H54 (cell line): ENCODE data around the gene SLC39A11.
A peak's percentile ranks its signal among the peaks of the same experiment; 100 is the strongest.
"Not testable (repeated sequence)": the region's sequence is repeated elsewhere in the genome, so short reads cannot be mapped to it uniquely, and the experiment has no call there.

Source experiments
- DNase-seq: peaks from one replicate; pipeline ENCODE4 v3.0.0; 2011; ENCODE audit warnings: low spot score, mixed read lengths; ENCODE audit not compliant: insufficient read length
- FAIRE-seq: peaks from 3 replicates; lab custom pipeline; 2011; peaks lifted over from hg19 to GRCh38; lab: Jason Lieb, UNC
- POLR2A ChIP-seq: IDR thresholded peaks from 2 replicates; pipeline ENCODE4 v1.6.1; 2011; ENCODE audit warnings: low read depth, mild to moderate bottlenecking, low read length

SLC39A11 gene

GRCh38 chr17:73060721-73061120, 31.8 kb downstream of the SLC39A11 start:
- no peak for FAIRE-seq

GRCh38 chr17:73059713-73060112, 32.8 kb downstream of the SLC39A11 start:
- FAIRE-seq: not testable (repeated sequence)
- DNase-seq: peak; percentile 32

More at GRCh38 chr17:73060721-73061120, 31.8 kb downstream of the SLC39A11 start:
- DNase-seq: no peak
- no peak for TF ChIP-seq POLR2A

- no peak for FAIRE-seq
Measured at GRCh38 chr17:73058022-73058421, 34.5 kb downstream of the SLC39A11 start.

GRCh38 chr17:73057196-73057595, 35.3 kb downstream of the SLC39A11 start:
- DNase-seq (no peak), FAIRE-seq (no peak)
- no peak for TF ChIP-seq POLR2A

More at GRCh38 chr17:73058022-73058421, 34.5 kb downstream of the SLC39A11 start:
- no peak for DNase-seq
- no peak for TF ChIP-seq POLR2A

GRCh38 chr17:73052923-73053322, 39.6 kb downstream of the SLC39A11 start:
- TF ChIP-seq POLR2A: no peak
- FAIRE-seq: no peak
- DNase-seq: no peak

- DNase-seq (no peak), FAIRE-seq (no peak)
- no peak for TF ChIP-seq POLR2A
Measured at GRCh38 chr17:73050797-73051196, 41.7 kb downstream of the SLC39A11 start.

GRCh38 chr17:73048170-73048569, 44.3 kb downstream of the SLC39A11 start:
- no peak for TF ChIP-seq POLR2A
- no peak for DNase-seq
- no peak for FAIRE-seq

- no peak for DNase-seq
- FAIRE-seq: no peak
- TF ChIP-seq POLR2A: no peak
Measured at GRCh38 chr17:73045724-73046123, 46.8 kb downstream of the SLC39A11 start.

- DNase-seq (no peak), FAIRE-seq (no peak)
- TF ChIP-seq POLR2A: no peak
Measured at GRCh38 chr17:73043686-73044581, 48.6 kb downstream of the SLC39A11 start.

- FAIRE-seq (no peak), DNase-seq (no peak)
- TF ChIP-seq POLR2A: no peak
Measured at GRCh38 chr17:73042809-73043685, 49.4 kb downstream of the SLC39A11 start.

GRCh38 chr17:73042225-73042624, 50.3 kb downstream of the SLC39A11 start:
- FAIRE-seq: no peak
- DNase-seq: no peak
- no peak for TF ChIP-seq POLR2A

- FAIRE-seq (no peak), DNase-seq (no peak)
- no peak for TF ChIP-seq POLR2A
Measured at GRCh38 chr17:73039282-73039681, 53.2 kb downstream of the SLC39A11 start.

GRCh38 chr17:73031472-73031871, 61.0 kb downstream of the SLC39A11 start:
- no peak for TF ChIP-seq POLR2A
- no peak for FAIRE-seq

GRCh38 chr17:73030995-73031394, 61.5 kb downstream of the SLC39A11 start:
- FAIRE-seq: no peak
- DNase-seq: no peak
- no peak for TF ChIP-seq POLR2A

More at GRCh38 chr17:73031472-73031871, 61.0 kb downstream of the SLC39A11 start:
- DNase-seq: no peak
